Stimulated activated CD8-positive, alpha-beta memory T cell treated with anti-CD3 and anti-CD28 coated beads, Interleukin-7, amount 100 ng/mL, for 4 hours (primary cell): ENCODE results near the gene MAGEF1.

ENCODE experiments used
- DNase-seq, 2 donors: peaks; one replicate each; pipeline ENCODE4 v3.0.0-alpha.2; 2020; ENCODE audit warnings: low read depth in 2 of 2

The MAGEF1 gene

DNA sequence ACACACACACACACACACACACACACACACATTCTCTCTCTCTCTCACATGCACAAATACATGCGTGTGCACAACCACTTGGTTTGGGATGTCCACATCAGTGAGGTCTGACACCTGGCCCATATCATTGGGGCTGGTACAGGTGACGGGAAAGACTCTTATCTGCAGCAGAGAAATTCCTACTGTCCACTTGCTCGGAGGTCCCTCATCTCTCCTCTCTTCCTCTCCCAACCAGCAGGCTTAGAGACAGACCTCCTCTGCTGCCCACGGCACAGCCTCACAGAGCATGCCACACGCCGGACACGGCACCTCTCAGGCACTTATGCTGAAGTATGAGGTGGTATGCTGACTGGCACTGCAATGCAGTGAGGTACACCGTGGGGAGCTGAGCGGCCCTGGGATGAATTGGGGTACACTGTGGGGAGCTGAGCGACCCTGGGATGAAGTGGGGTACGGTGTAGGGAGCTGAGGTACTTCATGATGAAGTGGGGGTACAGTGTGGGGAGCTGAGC is 41.7 kb downstream of the MAGEF1 start:
- no peak for DNase-seq

DNA sequence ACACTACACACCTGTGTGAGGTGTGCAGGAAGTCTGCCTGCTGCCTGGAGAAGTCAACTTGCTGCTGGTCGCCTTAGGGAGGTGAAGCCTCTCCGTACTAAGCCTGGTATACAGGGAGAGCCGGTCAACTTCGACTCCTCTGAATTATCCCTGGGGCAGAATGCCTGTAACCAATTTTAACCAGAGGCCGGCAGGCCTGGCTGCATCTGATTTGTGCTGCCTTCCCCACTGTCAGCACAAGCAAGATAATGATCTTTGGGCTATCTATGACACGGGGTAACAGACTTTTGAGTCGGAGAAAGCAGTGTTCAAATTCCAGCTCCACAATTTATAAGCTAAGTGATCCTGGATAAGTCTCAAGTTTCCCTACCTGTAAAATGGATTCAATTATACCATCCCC is 42.3 kb downstream of the MAGEF1 start:
- DNase-seq, result no peak

DNA sequence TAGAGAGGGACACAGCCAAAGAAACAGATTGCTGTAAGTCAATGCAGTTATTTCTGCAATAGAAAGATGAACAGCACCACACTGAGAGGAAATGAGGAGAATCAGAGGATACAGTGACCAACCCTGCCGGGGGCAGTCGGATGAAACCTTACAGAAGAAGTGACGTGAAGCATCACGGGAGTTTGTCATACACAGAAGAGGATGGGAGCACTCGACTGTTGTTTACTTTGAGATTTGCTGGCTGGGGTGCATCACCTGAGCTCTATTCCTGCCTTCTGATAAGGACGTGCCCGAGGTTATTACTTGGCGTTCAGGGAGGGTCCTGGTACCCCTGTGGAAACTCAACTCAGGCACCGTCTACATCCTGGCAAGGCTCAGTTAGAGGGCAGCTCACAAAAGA is 45.4 kb downstream of the MAGEF1 start:
- no peak for DNase-seq

DNA sequence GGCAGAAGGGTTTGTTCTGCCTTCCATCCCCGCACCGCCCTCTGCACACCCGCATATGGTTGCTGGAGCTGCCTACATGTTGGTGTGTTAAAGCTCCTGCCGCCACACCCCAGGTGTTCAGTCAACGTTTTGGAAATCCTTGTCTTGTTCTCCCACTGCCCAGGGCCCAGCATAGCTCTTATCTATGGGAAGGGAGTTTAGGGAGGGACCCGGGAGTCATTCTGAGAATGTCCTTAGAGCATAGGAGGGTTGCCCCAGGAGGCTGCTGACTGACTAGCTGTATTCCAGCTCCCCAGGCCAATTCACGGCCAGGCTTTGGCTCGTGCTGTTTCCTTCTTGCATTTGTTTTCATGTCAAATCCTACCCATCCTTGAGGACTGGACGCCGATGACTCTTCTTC is 46.8 kb downstream of the MAGEF1 start:
- DNase-seq, result no peak

DNA sequence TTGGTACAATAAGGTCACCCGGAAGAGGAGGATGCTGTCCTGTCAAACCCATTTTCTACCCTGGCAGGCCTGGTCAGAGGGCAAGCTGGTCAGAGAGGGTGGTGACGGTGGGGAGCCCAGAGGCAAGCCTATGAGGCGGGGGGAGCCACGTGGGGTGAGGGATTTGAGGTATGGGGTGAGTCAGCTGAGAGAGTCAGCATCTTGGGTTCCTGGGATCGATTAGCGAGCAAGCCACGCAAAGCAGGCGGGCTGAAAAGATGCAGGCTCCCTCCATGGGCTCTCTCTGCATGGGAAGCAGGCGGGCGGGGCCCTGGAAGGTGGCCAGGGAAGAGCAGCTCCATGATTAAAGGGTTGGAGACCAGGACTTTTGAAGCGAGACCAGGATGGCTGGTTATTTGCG is 48.1 kb downstream of the MAGEF1 start:
- no peak for DNase-seq

DNA sequence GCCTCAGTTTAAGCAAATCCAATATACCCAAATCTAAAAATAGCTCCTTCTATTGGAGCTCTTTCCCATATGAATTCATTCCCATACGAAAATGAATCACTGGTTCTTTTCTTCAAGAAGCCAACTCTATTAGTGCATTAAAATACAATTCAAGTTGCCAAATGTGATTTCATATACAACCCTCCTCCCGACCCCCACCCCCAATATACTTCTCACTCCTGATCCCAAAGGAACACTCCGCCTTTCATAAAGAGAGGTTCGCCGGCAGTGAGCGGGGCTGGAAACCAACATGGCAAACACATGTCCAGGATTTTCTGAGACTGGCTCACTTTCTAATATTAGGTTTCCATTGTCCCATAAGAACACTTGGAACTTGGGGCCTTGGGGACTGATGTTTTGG is 48.5 kb downstream of the MAGEF1 start:
- no peak for DNase-seq

DNA sequence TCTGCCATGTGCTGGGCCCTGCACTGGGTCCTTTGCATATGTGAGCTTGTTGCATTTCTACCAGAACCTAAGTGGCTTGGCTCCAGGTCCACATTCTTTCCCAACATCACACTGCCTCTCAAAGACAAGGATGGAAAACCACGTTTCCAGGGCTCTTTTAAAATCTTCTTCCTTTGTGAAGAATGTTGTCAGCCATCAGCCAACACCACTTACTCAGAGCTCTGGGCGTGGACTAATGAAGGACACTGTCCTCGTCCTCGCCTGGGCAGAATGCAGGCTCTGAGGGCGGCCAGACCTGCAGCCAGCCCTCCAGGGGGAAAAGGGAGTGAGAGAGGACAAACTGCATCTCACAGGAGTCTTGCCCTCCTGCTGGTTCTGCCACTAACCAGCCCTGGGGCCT is 49.7 kb downstream of the MAGEF1 start:
- DNase-seq, result no peak

DNA sequence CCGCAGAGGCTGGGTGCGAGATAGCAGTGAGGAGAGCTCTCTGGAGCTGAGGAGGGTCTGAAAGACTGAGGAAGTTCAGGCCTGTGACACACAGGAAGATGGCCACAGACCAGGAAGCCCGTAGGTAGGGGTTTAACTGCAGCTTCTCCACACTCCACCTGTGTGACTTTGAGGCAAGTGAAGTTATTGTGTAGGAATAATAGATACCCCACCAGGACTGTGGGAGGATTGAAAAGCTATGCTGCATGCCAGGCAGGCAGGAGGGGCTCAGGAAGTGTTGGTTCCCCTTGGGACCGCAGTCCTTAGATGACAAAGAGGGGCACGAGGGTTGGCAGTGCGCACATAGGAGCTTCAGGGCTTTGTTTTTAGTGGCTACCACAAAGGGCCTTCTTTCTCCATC is 50.9 kb downstream of the MAGEF1 start:
- no peak for DNase-seq
